Pancreas (tissue), 10 donors: ENCODE measurements around the gene ZBTB49. TPM values are rescaled to one million over a fixed set of nuclear protein-coding genes. Genes with fewer than 3 reads are reported as not detected.

Source experiments
- ATAC-seq, 4 donors: fragments of 200-7000 bp; cut with Tn5 transposase; one replicate each; pipeline versions ENCODE4 v1.8.0 to v1.9.1; 2020; ENCODE audit warnings: mild to moderate bottlenecking in 4 of 4, moderate library complexity in 4 of 4
- DNase-seq, 6 donors: peaks; one replicate each; pipeline ENCODE4 v3.0.0-alpha.2; 2020
- FAIRE-seq: peaks from 2 replicates; lab custom pipeline; 2012; peaks lifted over from hg19 to GRCh38; lab: Jason Lieb, UNC
- H3K27ac ChIP-seq, 4 donors: fragments of 200-600 bp; sonication (generic); 1 replicate in 3 of 4; 2 replicates in 1 of 4; pipeline versions ENCODE4 v1.5.0 to v1.8.0; 2020
- H3K27me3 ChIP-seq, 4 donors: fragments of 200-600 bp; one replicate each; pipeline ENCODE4 v1.8.0; 2021
- H3K36me3 ChIP-seq, 3 donors: fragments of 200-600 bp; sonication (generic) in 1 of 3; one replicate each; pipeline versions ENCODE4 v1.5.0 to v1.8.0; 2020 to 2021
- H3K4me1 ChIP-seq, 3 donors: fragments of 200-600 bp; one replicate each; pipeline ENCODE4 v1.8.0; 2021
- H3K4me3 ChIP-seq, 4 donors: fragments of 200-600 bp; sonication (generic) in 2 of 4; one replicate each; pipeline versions ENCODE4 v1.5.0 to v1.8.0; 2020 to 2021
- H3K9me3 ChIP-seq, 4 donors: fragments of 200-600 bp; one replicate each; pipeline ENCODE4 v1.8.0; 2021
- CTCF ChIP-seq, 4 donors: fragments of 200-600 bp; sonication (generic) in 3 of 4; IDR thresholded peaks; one replicate each; pipeline versions ENCODE4 v1.5.0 to v1.8.0; 2021; ENCODE audit warnings: antibody characterized with exemption in 4 of 4
- WGBS, 2 donors: extraction: QIAGEN DNeasy Blood & Tissue Kit; methylation state at CpG; one replicate each; pipeline ENCODE4 v1.1.7; 2013; 5-methylcytosine and 5-hydroxymethylcytosine counted together
- intact Hi-C, 3 donors: fragments of 100-400 bp; cut with DNase I; formaldehyde crosslinking; loops; one replicate each; pipeline versions ENCODE4 v1.11.1 to v1.14.2; 2022
- polyA plus RNA-seq, 2 donors: library from polyadenylated mRNA; stranded (reverse); fragments of 200-250 nt; gene quantifications; one replicate each; pipeline ENCODE4 v1.2.3, GENCODE V29; 2013
- total RNA-seq, 6 donors: library from RNA; stranded (reverse); fragmentation: NEBNext Ultra II Directional in 4 of 6; extraction: Animal tissue kit (Norgen Biotek cat#: 25700) in 4 of 6; gene quantifications; one replicate each; pipeline versions ENCODE4 v1.2.1 to v1.2.4, GENCODE V29; 2021 to 2023
- donor health status: healthy with polysubstance abuse.
- donor health status: DM: no; HTN: no; CAD: no; lungs with moderate emphysema.
- donor health status: DM: no; HTN: no; CAD: no.
- donor health status: control.
- donor health status: control.
- donor health status: Bipolar disorder and iron deficiency.
- donor health status: DM: yes; HTN: yes; CAD: no.
- donor health status: DM: no; HTN: no; CAD: no.
- donor health status: DM: no; HTN: no; CAD: no.
- donor health status: DM: yes; HTN: yes; CAD: no.

ZBTB49 gene
- total and polyA plus RNA-seq, 8 donors = 1.5 to 3.9 (median 3.4) TPM

GRCh38 chr4:4330794-4331193, 40.7 kb downstream of the ZBTB49 start:
- intact Hi-C loops = loop anchor here in 2 of 3 donors (5.0 kb wide), 2 partner anchors 68 to 78 kb away; no protein-coding TSS in a partner anchor
- no peaks in the 10 kb centered on the region for H3K27me3 ChIP-seq
- H3K4me1 ChIP-seq = no peaks in the 10 kb centered on the region
- TF ChIP-seq CTCF (IDR thresholded peaks at IDR 0.05) = no peak
- ATAC-seq (no peak), FAIRE-seq (no peak), DNase-seq (no peak)
- no peak overlapping the region for H3K4me3 ChIP-seq
- 70 to 81% methylated on average over 5 of the region's 5 CpGs for WGBS, 2 donors
- no peak overlapping the region for H3K27ac ChIP-seq
- H3K36me3 ChIP-seq = no peaks in the 10 kb centered on the region
- no peaks in the 10 kb centered on the region for H3K9me3 ChIP-seq

- intact Hi-C loops = loop anchor here in 2 of 3 donors (5.0 kb wide), 2 partner anchors 70 to 80 kb away; no protein-coding TSS in a partner anchor
- H3K36me3 ChIP-seq = no peaks in the 10 kb centered on the region
- H3K27ac ChIP-seq = no peak overlapping the region
- FAIRE-seq = no peak
- H3K4me1 ChIP-seq = no peaks in the 10 kb centered on the region
- no peak for ATAC-seq
- H3K4me3 ChIP-seq = no peak overlapping the region
- H3K27me3 ChIP-seq = no peaks in the 10 kb centered on the region
- no peaks in the 10 kb centered on the region for H3K9me3 ChIP-seq
- no peak for DNase-seq
- TF ChIP-seq CTCF (IDR thresholded peaks at IDR 0.05) = no peak
- 68 to 76% methylated on average over 3 of the region's 3 CpGs for whole genome bisulfite sequencing, 2 donors
Measured at GRCh38 chr4:4332529-4332928, 42.5 kb downstream of the ZBTB49 start.

- intact Hi-C loops = loop anchor here in 2 of 3 donors (5.0 kb wide), 2 partner anchors 71 to 81 kb away; no protein-coding TSS in a partner anchor
- peak in 2 of 4 donors; percentile 19 to 40 for ATAC-seq
- no peak overlapping the region for H3K27ac ChIP-seq
- TF ChIP-seq CTCF (IDR thresholded peaks at IDR 0.05) = no peak
- WGBS, 2 donors = 52 to 60% methylated on average over 11 of the region's 11 CpGs
- H3K9me3 ChIP-seq = no peaks in the 10 kb centered on the region
- H3K4me1 ChIP-seq = no peaks in the 10 kb centered on the region
- no peaks in the 10 kb centered on the region for H3K27me3 ChIP-seq
- peak in 1 of 6 donors; percentile 18 for DNase-seq
- no peaks in the 10 kb centered on the region for H3K36me3 ChIP-seq
- FAIRE-seq = no peak
- no peak overlapping the region for H3K4me3 ChIP-seq
Measured at GRCh38 chr4:4333265-4333706, 43.2 kb downstream of the ZBTB49 start.

- TF ChIP-seq CTCF (IDR thresholded peaks at IDR 0.05) = peak; percentile 45 to 80 (median 74)
- intact Hi-C loops = loop anchor here in 2 of 3 donors (5.0 kb wide), 2 partner anchors 73 to 83 kb away; no protein-coding TSS in a partner anchor
- no peaks in the 10 kb centered on the region for H3K36me3 ChIP-seq
- no peak overlapping the region for H3K4me3 ChIP-seq
- ATAC-seq (peak; percentile 68 to 95 (median 88)), FAIRE-seq (no peak), DNase-seq (peak; percentile 44 to 85 (median 76))
- no peaks in the 10 kb centered on the region for H3K9me3 ChIP-seq
- WGBS, 2 donors = 45 to 46% methylated on average over 19 to 21 of the region's 21 CpGs
- no peaks in the 10 kb centered on the region for H3K27me3 ChIP-seq
- no peaks in the 10 kb centered on the region for H3K4me1 ChIP-seq
- no peak overlapping the region for H3K27ac ChIP-seq
Measured at GRCh38 chr4:4334798-4335520, 44.9 kb downstream of the ZBTB49 start.
